ENCODE measurements around the gene RFNG.

RFNG gene

DNA sequence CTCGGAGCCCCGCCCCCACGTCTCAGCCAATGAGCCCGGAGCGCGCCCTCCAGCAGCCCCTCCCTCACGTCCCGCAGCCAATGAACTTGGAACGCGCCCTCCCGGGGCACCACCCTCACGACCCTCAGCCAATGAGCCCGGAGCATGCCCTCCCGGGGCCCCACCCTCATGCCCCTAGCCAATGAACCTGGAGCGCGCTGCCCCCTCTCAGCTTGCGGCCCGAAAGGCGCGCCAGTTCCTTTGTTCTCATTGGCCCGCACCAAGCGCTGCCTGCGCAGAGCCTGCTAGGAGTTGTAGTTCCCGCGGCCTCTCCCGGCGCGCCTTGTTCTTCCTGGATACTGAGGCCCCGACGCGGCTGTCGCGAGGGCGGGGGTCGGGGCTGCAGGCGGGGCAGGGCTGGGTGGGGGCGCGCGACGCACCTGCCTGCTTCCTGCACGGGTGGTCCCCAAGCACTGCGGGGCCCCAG lies 28.6 kb downstream of the RFNG start, which contains the start of gene LRRC45:
LRRC45 (plus strand) TSS at position 325 of the 466 bp plus-strand sequence. CDS start 339 bp downstream, outside the sequence.
- H3K4me3 Mint-ChIP-seq, result peak within 1 kb of the TSS; percentile 88

GRCh38 chr17:82022310-82022980 lies 29.2 kb downstream of the RFNG start, which contains the start of gene CENPX:
TSS of gene CENPX (minus strand) at chr17:82022878. CDS start at chr17:82022861, 17 bp downstream.
- H3K4me1 Mint-ChIP-seq (ENCODE audit: low read depth), result peaks cover 14% of the 10 kb centered on the region
- H3K36me3 Mint-ChIP-seq (ENCODE audit: low read depth), result peaks cover 8% of the 10 kb centered on the region
- H3K27me3 Mint-ChIP-seq, result no peaks in the 10 kb centered on the region
- H3K4me3 Mint-ChIP-seq, result peak within 1 kb of the TSS; percentile 88
- H3K9me3 Mint-ChIP-seq, result no peaks in the 10 kb centered on the region
- peak within 1 kb of the TSS; percentile 76 for H3K27ac Mint-ChIP-seq

More for the DNA sequence above, 28.6 kb downstream of the RFNG start, which contains the start of gene LRRC45:
- Mint-ChIP-seq H3K9me3 (no peaks in the 10 kb centered on the region), H3K27me3 (no peaks in the 10 kb centered on the region), H3K4me1 (ENCODE audit: low read depth) (peaks cover 14% of the 10 kb centered on the region), H3K27ac (peak within 1 kb of the TSS; percentile 76), H3K36me3 (ENCODE audit: low read depth) (peaks cover 8% of the 10 kb centered on the region)

DNA sequence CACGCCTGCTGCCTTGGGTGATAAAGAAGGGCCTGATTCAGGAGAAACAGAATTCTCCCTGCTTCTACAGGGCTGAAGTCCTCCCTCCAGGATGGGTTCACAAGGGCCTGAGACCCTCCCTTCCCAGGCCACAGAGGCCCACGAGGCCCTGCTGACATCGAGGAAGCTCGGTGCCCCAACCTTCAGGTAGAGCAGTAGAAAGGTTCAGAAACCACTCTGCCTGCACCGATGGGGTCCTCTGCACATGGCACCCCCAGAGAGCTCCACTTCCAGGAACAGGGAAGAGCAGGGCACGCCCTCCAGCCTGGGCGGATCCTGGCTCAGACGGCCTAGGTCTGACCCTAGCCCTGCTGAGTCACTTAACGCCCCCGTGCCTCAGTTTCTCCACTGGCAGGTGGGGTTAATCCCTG lies 29.7 kb downstream of the RFNG start:
- Mint-ChIP-seq H3K4me1 (ENCODE audit: low read depth) (peaks cover 14% of the 10 kb centered on the region), H3K27ac (peak overlapping the region; percentile 76), H3K36me3 (ENCODE audit: low read depth) (peaks cover 8% of the 10 kb centered on the region), H3K9me3 (no peaks in the 10 kb centered on the region), H3K27me3 (no peaks in the 10 kb centered on the region), H3K4me3 (peak overlapping the region; percentile 88)

GRCh38 chr17:82021107-82021899 lies 30.3 kb downstream of the RFNG start:
- Mint-ChIP-seq H3K36me3 (ENCODE audit: low read depth) (peaks cover 8% of the 10 kb centered on the region), H3K27ac (peak overlapping the region; percentile 76), H3K4me3 (peak overlapping the region; percentile 88), H3K9me3 (no peaks in the 10 kb centered on the region), H3K4me1 (ENCODE audit: low read depth) (peaks cover 14% of the 10 kb centered on the region), H3K27me3 (no peaks in the 10 kb centered on the region)

- peaks cover 14% of the 10 kb centered on the region for H3K4me1 Mint-ChIP-seq (ENCODE audit: low read depth)
- no peaks in the 10 kb centered on the region for H3K9me3 Mint-ChIP-seq
- H3K36me3 Mint-ChIP-seq (ENCODE audit: low read depth), result peaks cover 8% of the 10 kb centered on the region
- no peaks in the 10 kb centered on the region for H3K27me3 Mint-ChIP-seq
- no peak overlapping the region for H3K27ac Mint-ChIP-seq
- H3K4me3 Mint-ChIP-seq, result peak overlapping the region; percentile 60
These were observed 31.0 kb downstream of the RFNG start for GRCh38 chr17:82020572-82021106.

GRCh38 chr17:82019690-82020571 lies 31.7 kb downstream of the RFNG start:
- no peak overlapping the region for H3K27ac Mint-ChIP-seq
- H3K27me3 Mint-ChIP-seq, result no peaks in the 10 kb centered on the region
- no peak overlapping the region for H3K4me3 Mint-ChIP-seq
- no peaks in the 10 kb centered on the region for H3K9me3 Mint-ChIP-seq
- peaks cover 8% of the 10 kb centered on the region for H3K36me3 Mint-ChIP-seq (ENCODE audit: low read depth)
- H3K4me1 Mint-ChIP-seq (ENCODE audit: low read depth), result peaks cover 14% of the 10 kb centered on the region

DNA sequence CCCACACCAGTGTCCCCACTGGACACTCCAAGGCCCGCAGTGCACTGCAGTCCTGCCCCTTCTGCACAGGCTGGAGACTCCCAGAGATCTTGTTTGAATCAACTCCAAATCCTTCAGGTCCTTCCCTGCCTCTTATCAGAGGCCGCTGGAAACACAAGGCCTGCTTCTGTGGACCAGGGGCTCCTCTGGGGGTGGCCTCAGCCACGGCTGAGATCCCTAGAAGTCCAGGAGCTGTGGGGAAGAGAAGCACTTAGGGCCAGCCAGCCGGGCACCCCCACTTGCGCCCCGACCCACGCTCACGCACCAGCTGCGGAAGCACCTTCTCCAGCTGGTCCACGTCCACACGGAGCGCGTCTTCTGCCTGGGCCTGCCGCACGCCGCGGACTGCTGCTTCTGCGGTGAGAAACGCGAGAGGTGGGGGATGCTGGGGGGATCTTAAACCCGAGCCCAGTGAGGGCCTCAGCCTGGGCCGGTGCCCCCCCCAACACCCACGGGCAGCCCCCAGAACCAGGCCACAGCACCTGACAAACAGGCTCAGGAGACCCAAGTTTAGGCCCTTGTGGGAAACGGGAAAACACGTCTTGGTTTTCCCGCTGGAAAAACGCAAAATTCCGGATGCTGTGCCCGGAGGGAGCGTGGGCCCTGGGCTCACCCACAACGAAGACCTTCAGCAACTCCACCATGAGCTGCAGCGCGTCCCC lies 32.5 kb downstream of the RFNG start:
- peaks cover 8% of the 10 kb centered on the region for H3K36me3 Mint-ChIP-seq (ENCODE audit: low read depth)
- H3K27ac Mint-ChIP-seq, result no peak overlapping the region
- H3K4me3 Mint-ChIP-seq, result no peak overlapping the region
- no peaks in the 10 kb centered on the region for H3K27me3 Mint-ChIP-seq
- H3K9me3 Mint-ChIP-seq, result no peaks in the 10 kb centered on the region
- peaks cover 12% of the 10 kb centered on the region for H3K4me1 Mint-ChIP-seq (ENCODE audit: low read depth)

DNA sequence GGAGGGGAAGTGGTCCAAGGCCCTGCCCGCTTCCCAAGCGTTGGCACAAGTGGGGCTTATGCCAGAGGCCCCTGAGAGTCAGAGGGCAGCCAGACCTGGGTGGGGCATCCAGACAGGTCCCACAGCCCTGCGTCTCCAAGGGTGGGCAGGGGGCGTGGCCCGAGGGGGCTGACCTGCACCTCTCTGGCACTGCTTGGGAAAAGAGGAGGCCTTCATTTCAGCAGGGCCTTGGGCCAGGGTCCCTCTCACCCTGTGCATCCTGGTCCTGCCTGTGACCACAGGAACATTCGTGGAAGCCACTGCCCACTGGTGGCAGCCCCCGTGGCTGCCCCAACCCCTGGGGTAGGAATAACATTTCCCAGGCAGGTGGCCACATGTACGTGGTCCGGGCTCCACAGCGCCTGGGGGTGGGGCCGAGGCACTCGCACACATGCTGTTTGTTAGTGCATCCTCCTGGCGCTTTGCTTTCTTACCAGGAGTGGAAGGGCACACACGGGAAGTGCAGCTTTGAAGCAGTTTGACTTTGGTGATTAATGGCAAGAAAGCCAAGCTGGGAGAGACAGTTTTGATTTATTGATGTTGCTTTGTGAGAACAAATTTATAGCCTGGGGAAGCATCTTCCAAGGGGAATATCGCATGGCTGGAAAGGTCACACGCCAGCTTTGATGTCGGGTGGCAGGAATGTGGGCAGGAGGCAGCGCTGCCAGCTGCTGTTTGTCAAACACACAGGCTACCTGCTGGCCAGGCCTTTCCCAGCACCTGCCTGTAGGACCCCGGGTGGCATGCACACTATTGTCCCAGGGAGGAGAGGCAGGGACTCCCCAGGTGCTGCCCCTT lies 33.2 kb downstream of the RFNG start:
- Mint-ChIP-seq H3K4me3 (no peak overlapping the region), H3K27me3 (no peaks in the 10 kb centered on the region), H3K36me3 (ENCODE audit: low read depth) (peaks cover 8% of the 10 kb centered on the region), H3K27ac (no peak overlapping the region), H3K4me1 (ENCODE audit: low read depth) (peaks cover 7% of the 10 kb centered on the region), H3K9me3 (no peaks in the 10 kb centered on the region)

DNA sequence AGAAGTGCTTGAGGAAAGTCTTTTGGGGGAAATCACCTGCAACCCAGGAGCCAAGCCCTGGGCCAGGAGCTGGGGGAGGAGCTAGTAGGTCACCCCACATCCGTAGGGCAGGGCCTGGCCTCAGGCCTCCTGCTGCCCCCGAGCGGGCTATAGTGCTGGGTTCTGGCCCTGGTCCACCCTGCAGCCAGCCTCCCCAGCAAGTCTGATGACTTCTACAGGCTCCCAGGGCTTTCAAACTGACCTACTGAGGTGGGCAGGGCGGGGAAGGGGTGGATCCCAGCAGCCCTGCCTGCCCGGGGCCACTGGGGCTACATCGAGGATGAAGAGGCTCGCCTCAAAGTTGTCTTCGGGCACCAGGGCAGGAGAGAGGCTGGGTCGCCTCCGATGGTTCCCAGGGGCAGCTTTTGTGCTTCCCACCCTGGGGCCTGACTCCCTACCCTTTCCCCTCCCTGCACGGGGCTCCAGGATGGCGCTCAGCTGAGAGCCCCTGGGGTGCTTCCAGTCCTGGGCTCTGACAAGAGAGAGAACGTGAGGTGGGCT lies 33.9 kb downstream of the RFNG start:
- no peak overlapping the region for H3K4me3 Mint-ChIP-seq
- H3K27ac Mint-ChIP-seq, result no peak overlapping the region
- no peaks in the 10 kb centered on the region for H3K9me3 Mint-ChIP-seq
- no peaks in the 10 kb centered on the region for H3K27me3 Mint-ChIP-seq
- peaks cover 8% of the 10 kb centered on the region for H3K36me3 Mint-ChIP-seq (ENCODE audit: low read depth)
- peaks cover 7% of the 10 kb centered on the region for H3K4me1 Mint-ChIP-seq (ENCODE audit: low read depth)

DNA sequence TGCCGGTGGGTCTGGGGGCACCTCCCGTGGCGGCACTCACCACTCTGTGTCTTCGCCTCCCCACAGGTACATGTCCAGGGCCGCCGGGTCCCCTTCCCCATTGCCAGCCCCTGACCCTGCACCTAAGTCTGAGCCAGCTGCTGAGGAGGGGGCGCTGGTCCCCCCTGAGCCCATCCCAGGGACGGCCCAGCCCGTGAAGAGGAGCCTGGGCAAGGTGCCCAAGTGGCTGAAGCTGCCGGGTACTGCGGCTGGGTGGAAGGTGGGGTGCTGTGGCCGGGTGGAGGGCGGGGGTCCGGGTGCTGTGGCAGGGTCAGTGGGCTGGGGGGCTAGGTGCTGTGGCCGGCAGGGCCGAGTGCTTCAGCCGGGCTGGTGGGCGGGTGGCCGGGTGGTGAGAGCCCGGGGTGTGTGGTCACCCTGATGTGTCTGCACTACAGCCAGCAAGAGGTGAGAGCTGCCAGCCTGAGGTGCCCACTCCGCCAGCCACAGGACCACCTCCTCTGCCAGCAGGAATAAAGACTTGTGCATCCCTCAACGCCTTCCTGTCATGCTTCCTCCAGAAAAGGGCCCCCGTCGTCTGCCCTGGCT lies 34.6 kb downstream of the RFNG start:
- Mint-ChIP-seq H3K9me3 (no peaks in the 10 kb centered on the region), H3K4me3 (no peak overlapping the region), H3K27me3 (no peaks in the 10 kb centered on the region), H3K4me1 (ENCODE audit: low read depth) (peaks cover 6% of the 10 kb centered on the region), H3K27ac (no peak overlapping the region), H3K36me3 (ENCODE audit: low read depth) (peaks cover 8% of the 10 kb centered on the region)

DNA sequence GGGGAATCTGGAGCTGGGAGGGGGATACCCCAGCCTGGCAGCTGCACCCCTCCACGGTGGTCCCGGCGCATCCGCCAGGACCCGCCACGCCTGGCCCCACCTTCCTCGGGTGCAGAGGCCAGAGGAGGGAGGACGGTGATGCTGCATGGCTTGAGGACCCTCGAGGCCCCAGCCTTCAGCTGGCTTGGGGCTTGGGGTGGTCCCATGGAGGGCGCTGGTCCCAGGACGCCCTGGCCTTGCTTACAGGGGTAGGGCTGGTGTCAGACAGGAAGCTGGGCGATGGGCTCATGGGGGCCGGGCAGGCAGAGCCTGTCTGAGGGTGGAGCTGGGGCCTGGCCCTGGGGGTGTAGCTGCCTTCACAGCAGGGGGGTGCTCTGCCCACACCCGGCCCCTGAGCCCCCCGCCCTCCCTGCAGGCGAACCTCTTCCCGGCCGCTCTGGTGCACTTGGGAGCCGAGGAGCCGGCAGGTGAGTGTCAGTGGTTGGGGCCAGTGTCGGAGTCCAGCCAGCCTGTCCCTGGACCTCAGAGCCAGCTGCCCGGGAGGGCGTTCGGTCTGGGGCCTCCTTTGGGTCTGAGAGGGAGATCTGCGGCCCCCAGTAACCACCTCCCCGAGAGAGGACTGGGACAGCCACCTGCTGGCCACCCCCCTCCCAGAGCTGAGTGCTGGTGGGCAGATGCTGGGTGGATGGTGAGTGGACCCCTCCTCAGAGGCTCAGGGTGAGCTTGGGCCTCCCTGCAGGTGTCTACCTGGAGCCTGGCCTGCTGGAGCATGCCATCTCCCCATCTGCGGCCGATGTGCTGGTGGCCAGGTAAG lies 35.3 kb downstream of the RFNG start:
- Mint-ChIP-seq H3K9me3 (no peaks in the 10 kb centered on the region), H3K4me3 (no peak overlapping the region), H3K36me3 (ENCODE audit: low read depth) (peaks cover 8% of the 10 kb centered on the region), H3K27me3 (no peaks in the 10 kb centered on the region), H3K4me1 (ENCODE audit: low read depth) (no peaks in the 10 kb centered on the region), H3K27ac (no peak overlapping the region)

- no peaks in the 10 kb centered on the region for H3K4me1 Mint-ChIP-seq (ENCODE audit: low read depth)
- H3K27ac Mint-ChIP-seq, result no peak overlapping the region
- H3K4me3 Mint-ChIP-seq, result no peak overlapping the region
- H3K36me3 Mint-ChIP-seq (ENCODE audit: low read depth), result peaks cover 8% of the 10 kb centered on the region
- H3K27me3 Mint-ChIP-seq, result no peaks in the 10 kb centered on the region
- H3K9me3 Mint-ChIP-seq, result no peaks in the 10 kb centered on the region
These were observed 36.2 kb downstream of the RFNG start for GRCh38 chr17:82015311-82015971.
